GM19240 (cell line): ENCODE results near the gene MYCBP.
A peak's percentile ranks its signal among the peaks of the same experiment; 100 is the strongest.
"Not testable (repeated sequence)": the region's sequence is repeated elsewhere in the genome, so short reads cannot be mapped to it uniquely, and the experiment has no call there.

ENCODE experiments used
- DNase-seq: peaks from one replicate; pipeline ENCODE4 v3.0.0; 2011; ENCODE audit warnings: low spot score; ENCODE audit not compliant: insufficient read length

The MYCBP gene, protein sequence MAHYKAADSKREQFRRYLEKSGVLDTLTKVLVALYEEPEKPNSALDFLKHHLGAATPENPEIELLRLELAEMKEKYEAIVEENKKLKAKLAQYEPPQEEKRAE

DNA sequence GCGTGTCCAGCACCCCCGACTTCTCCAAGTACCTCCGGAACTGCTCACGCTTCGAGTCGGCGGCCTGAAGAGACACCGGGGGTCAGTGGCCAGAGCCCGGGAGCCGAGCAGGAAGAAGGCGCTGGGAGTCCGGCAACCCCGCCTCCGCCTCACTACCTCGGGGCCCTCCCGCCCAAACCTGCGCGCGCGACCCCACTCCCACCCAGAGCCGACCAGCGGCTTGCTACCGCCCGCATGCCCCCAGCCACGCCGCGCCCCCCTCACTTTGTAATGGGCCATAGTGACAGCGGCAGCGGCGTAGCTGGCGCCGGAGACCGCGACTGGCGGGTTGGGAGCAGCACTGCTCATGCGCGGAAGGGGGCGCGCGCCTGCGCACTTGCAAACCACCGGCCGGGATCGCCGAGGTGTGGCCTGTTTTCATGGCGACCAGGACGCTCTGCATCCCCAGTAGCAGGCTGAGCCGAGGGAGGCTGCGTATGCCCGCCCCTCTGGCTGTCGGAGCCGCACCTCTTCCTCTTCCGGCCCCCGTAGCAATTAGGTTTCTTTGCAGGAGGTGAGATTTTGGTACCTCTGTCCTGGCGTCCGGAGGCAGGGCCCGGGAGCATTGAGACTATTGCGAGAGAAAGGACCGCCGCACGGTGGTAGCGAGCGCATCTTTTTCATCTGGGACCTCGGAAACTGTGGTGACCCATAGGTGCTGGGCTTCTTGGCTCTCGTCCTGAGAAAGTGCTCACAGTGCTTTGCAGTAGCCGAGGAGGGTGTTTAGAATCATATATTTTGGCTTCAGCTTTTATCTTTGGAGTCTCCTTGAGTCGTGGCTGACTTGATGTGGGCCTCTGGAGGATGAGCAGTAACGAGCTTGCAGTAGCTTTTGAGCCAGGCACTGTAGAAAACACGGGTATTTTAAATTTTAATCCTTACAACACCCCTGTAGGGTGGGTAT, at the start of gene MYCBP:
Gene MYCBP (minus strand): TSS at position 322 of the 943 bp plus-strand sequence. CDS start 43 bp downstream, at position 279.
- DNase-seq, result peak; percentile 92

DNA sequence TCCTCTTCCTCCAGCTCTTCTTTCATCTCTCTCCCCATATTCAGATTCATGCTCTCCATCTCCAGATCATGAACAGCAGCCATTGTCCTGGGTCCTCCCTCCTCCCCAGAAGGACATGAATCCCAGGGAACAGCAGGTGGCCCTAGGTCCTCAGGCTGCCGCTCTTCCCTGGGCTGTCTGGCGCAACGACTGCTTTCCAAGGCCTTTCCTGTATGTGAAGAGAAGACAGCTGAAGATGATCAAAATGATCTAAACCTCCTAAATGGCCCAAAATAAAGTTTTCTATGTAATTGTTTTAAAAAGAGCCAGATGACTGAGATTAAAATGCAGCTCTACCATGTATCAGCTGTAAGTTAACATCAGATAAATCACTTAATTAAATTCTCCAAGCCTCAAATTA, 46.0 kb upstream of the MYCBP start:
- no peak for DNase-seq

DNA sequence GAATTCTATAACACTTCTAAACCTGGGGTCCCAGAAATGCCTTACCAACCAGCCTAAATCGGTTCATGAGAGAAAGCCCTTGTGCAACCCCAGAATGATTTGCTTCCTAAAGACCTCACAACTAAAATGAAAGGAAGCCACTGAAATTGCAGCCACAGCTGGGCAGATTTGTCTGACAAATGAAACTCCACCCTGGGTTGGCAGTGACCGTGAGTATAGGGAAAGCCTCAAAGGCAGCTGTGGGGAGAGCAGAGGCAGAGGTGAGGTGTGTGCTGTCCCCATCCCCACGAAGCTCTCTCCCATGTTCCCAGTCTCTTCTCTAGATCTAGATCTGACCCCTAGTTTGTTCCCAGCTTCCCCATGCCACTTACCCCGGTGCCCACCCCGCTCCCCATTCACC, 45.4 kb upstream of the MYCBP start:
- DNase-seq, result no peak

DNA sequence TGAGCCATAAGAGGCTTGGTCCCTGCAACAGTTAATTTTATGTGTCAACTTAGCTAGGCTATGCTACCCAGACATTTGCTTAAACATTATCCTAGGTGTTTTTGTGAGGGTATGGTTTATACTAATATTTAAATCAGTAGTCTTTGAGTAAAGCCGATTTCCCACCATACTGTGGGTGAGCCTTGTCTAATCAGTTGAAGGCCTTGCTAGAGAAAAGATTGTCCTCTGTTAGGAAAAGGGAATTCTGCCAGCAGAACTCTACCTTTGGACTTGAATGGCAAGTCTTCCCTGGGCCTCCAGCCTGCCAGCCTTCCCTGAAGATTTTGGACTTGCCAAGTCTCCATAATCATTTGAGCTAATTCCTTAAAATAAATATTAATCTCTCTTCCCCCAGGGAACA, 44.6 kb upstream of the MYCBP start:
- DNase-seq, result no peak

DNA sequence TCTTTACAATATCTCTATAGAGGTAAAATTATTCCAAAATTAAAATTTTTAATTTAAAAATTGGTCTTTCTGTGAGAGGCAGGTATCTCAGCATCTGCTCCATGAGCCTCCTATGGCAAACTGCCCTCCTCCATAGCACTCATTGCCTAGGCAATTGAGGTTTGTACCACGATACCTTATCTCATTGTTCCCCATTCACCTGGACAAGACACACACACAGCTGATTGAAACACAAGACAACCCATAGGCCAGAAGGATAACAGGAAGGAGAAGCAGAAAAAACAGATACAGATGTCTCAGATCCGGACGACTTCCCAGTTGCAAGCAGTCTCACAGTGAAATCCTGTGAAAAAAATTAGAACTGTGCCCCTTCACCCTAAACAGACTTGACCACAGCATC, 44.2 kb upstream of the MYCBP start:
- DNase-seq, result no peak

DNA sequence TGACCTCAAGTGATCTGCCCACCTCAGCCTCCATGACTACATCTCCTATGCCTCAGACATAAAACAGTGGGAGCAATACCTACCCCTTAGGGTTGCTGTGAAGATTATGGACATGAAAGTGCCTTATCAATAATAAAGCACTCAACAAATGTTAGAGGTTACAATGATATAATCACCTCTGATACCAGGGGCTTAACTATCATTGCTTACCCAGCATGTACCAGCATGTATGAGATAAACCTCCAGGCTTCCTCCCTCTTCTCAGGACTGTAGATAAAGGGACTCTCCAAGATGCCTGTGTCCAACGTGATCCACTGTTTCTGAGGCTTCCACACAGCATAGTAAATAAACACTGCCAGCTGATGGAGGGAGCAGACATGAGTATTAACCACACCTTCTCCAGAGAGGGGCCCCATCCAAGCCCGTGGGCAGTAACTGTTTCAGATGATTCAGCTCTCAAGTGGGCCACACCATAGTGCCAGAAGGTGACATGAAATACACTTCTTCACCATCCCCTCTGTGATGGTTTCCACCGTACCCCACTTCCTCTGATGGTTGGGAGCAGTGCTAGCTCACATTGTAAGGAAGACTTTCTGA, 42.3 kb upstream of the MYCBP start:
- no peak for DNase-seq

DNA sequence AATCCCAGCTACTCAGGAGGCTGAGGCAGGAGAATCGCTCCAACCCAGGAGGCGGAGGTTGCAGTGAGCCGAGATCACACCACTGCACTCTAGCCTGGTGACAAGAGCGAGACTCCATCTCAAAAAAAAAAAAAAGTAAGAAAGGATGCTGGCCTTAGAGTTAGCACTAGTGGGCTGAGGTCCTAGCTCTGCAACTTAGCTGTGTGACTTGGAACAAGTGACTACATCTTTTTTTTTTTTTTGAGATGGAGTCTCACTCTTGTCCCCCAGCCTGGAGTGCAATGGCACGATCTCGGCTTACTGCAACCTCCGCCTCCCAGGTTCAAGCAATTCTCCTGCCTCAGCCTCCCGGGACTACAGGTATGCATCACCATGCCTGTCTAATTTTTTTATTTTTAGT, 41.8 kb upstream of the MYCBP start:
- not testable (repeated sequence) for DNase-seq

DNA sequence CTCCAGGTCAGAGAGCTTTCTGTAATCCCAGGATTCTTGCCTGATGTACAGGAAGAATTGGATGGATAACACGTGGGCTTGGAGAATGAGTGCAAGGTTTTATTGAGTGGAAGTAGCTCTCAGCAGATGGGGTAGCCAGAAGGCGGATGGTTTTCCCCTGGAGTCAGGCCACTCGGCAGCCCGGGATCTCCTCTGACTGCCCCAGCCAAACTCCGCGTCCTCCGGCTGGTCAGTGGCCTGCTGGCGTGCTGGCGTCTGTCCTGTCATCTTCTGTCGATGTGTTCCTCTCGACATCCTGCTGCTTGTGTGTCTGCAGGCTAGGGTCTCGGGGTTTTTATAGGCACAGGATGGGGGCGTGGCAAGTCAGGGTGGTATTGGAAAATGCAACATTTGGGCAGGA, 35.7 kb upstream of the MYCBP start:
- DNase-seq, result no peak

DNA sequence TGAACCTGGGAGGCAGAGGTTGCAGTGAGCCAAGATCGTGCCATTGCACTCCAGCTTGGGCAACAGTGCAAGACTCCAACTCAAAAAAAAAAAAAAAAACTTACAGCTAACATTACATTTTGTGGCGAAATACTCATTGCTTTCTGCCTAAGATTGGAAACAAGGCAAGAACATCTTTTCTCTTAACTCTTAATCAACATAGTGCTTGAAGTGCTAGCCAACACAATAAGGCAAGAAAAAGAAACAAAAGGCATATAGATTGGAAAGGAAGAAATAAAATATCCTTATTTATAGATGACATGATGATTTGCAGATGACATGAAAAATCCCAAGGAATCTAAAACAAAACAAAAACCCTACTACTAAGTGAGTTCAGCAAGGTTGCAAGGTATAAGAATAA, 32.8 kb upstream of the MYCBP start:
- no peak for DNase-seq

DNA sequence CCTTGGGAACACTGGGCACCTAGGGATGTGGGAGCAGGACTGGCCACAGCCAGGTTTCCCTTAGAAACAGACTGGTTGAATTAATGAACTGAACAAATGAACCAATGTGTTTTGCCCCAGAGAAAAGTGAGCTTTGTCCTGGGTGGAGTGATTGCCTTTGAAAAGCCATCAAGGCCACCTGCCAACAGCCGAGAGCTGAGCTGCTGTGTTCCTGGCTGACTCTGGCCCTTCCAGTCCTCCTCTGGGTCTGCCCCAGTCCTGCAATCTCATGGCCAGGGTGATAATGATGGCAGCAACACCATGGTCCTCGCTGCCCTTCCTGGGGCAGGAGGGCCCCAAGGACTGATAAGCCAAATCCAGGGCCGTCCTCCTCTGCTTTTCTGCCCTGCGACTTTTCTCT, 26.4 kb upstream of the MYCBP start:
- no peak for DNase-seq

DNA sequence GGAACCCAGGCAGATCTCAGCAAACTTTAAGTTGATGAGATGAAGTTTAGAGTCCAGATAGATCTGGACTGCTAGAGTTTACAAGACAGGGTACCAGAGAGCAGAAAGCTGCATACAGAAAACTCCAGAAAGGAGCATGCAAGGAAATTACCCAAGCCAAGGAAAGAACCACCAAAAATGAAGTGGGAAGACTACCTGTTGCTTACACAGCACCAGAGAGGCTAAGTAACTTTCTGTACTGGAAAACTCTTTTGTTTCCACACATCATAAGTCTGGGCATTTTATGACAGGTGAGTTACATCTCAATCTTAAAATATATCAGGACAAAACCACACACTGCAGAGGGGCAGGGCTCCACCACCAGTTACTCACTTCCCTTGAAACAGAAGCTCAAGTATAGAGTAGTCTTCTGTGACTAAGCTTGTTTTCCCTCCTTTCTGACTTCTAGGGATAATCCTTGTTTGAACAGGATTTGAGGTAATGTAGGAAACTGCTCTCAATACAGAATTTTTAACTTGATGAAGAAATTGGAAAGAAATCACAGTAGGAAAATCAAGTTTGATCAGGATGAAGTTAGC, 25.6 kb upstream of the MYCBP start:
- DNase-seq, result no peak

DNA sequence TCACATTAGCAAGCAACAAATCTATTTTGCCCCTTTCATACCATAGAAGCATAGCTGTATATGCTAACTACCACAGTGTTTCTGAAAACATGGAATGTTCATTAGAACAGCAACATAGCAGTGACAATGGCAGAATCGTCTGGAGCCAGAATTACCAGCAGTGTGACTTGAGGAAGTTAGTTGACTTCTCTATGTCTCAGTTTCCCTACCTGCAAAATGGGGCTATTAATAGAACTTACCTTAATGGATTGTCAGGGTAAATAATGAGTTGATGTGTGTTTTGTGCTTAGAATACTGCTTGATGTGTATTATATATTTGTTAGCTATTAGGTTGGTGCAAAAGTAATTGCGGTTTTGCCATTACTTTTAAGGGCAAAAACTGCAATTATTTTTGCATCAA, 23.0 kb upstream of the MYCBP start:
- no peak for DNase-seq

DNA sequence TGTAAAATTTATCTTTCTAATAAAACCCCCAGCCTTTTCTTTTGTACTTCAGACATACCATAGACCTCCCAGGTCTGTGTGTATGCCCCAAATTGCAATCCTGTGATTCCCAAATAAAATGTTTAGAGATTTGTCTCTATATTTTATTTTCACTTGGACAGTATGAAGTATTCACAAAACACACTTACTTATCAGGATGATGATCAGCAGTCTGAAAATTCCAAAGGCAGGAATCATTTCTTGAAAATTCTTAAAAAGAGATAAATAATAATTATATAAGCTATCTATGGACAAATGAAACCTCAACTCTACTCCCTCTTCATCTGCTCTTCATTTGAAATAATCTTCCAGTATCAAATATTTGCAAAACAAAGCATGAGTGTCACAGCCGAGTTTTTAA, 19.8 kb upstream of the MYCBP start:
- no peak for DNase-seq

DNA sequence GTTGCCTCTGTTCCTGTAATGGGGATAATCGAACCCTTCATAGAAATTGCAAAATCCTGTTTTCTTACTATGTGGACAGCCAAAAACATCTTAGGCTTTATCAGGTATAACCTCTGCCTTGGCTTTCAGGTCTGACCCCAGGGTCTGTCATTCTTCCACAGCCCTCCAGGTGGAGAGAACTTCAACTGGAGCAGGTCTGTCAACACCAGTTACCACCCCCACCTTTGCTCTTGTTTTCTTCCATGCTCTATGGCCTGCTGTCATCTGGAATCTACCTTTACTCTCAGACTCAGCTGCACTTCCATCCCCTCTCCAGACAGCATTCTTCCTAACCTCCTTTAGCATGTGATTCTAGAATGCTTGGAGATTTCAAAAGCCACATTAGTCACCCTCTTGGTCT, 18.6 kb upstream of the MYCBP start:
- DNase-seq, result no peak

DNA sequence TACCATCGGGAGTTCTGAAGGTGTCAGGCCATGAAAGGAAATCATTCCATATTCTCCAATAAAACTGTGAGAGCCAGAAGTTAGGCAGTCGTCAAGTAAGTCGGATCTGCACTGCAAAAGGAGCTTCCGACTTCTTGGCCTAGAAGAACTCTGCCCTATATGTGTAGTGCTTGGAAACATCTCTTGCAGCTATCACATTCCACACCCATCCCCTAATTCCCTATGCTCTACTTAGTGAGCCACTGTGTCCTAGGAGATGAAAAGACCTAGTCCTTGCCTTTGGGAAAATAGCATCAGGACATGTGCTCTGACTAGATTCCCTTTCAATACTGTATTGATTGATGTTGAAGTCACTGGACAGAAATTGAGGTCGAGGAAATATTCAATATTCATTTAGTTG, 16.4 kb upstream of the MYCBP start:
- DNase-seq, result no peak

DNA sequence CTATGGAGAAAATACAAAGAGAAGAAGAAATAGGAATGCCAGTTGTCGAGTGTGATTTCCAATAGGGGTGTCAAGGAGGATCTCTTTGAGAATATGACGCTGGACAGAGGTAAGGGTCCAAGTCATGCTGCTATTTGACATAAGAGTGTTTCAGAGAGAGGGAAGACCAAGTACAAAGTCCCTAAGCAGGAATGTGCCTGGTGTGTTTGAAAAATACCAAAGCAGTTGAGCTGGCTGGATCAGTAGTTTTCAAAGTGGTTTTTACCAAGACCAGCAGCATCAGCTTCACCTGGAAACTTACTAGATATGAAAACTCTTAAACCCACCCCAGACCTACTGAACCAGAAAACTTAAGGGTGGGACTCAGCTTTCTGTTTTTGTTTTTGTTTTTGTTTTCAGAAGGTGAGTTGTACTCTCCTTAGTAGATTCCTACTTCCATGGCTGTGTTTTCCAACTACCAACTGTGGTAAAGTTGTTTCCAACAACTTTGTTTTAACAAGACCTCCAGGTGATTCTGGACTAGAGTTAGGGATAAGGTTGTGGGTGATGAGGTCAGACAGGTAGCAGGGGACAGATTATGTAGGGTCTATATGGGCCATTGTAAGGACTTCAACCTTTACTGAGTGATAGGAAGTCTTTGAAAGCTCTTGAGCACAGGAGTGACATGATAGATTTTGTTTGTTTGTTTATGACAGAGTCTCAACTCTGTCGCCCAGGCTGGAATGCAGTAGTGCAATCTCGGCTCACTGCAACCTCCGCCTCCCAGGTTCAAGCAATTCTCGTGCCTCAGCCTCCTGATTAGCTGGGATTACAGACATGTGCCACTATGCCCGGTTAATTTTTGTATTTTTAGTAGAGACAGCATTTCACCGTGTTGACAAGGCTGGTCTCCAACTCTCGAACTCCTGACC, 15.5 kb upstream of the MYCBP start:
- DNase-seq, result no peak

DNA sequence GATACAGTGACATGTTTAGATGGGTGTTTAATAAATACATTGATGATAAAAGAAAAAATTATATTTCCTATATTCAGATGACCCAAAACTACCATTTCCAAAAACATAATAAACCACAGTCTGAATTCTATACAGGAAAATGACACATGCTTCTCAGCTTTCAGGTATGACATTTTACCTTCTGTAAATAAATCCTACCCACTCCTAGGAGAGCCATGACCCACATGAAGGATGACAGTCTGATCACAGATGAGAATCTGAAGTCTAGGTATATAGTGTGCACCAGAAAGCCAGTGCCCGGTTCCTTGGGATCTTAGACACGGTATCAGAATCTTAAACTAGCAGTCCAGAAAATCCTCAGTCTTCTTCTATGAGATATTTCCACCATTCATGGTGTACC, 11.9 kb upstream of the MYCBP start:
- DNase-seq, result no peak

DNA sequence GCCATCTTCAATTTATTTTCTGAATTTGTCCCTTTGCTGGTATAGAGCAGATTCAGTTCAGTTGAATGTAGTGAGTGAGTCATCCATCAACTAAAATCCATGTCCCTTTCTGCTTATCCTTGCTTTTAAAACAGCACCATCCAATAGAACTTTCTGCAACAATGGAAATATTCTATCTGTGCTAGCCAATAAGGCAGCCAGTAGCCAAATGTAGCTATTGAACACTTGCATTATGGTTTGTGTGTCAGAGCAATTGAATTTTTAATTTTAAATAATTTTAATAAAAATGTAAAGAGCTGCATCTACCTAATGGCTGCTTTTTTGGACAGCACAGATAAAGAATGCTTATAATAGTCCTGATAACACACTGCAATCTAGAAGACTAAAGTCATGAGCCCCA, 8.3 kb upstream of the MYCBP start, which contains the start of gene GJA9:
Gene GJA9 (minus strand): TSS at position 101 of the 400 bp plus-strand sequence. CDS start 5,489 bp downstream, outside the sequence.
- no peak for DNase-seq

DNA sequence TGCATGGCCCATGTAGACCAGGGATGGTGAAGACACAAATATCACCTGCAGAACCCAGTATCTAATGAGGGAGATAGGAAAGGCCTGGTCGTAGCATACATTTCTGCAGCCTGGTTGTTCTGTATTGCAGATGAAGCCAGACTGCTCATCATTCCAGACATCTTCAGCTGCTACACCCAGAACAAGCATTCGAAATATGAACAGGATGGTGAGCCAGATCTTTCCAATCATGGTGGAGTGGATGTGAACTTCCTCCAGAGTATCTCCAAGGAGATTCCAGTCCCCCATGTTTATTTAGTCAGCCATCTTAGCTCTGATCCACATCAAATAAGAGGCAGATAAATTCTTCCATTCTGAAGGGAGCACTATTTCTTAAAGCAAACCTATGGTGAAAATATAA, 2.7 kb upstream of the MYCBP start:
- DNase-seq, result no peak

DNA sequence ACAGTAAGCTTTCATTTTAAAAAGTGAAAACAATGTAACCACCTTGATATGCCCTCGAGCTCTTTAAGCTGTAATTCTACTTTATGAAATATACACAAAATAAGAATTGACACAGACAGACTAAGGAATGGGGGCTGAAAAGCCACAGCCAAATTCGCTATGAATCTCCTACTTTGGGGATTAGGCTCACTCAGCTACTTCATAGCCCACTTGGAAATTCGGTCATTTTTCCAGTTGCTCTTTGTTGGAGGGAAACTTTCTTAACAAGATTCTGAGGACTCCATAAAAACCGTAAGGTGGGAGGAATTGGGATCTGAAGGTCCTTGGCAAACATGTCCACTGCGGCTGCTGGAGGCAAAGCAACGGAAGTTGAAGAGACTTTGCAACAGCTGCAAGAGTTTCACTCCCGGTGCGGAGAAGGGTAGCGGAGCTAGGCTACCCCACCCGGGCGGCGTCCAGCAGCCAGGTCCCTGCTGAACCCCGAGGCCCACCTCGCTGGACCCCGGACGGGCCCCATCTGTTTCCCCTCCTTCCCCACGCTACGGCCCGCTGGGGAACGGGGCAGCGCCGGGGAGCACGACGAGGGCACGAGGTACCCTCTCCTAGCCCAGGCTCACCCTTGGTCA, 634 bp downstream of the MYCBP start:
- no peak for DNase-seq

DNA sequence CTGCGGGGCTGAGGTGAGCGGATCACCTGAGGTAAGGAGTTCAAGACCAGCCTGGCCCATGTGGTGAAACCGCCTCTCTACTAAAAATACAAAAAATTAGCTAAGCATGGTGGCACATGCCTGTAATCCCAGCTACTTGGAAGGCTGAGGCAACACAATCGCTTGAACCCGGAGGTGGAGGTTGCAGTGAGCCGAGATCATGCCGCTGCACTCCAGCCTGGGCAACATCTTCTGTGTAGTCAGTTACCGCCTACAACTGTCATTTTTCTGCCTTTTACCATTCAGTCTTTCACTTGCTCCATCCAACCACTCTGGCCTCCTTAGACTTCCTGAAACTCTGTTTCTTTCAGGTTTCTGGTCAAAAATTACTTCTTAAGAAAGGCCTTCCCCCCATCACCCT, 2.2 kb downstream of the MYCBP start:
- no peak for DNase-seq
